Activated naive CD4-positive, alpha-beta T cell (primary cell): ENCODE results near the gene EIF4E3.
A peak's percentile ranks its signal among the peaks of the same experiment; 100 is the strongest.

Experiments
- DNase-seq, 4 experiments: peaks; one replicate each; lab custom pipeline; 2025; lab: John Stamatoyannopoulos, UW

EIF4E3 gene

DNA sequence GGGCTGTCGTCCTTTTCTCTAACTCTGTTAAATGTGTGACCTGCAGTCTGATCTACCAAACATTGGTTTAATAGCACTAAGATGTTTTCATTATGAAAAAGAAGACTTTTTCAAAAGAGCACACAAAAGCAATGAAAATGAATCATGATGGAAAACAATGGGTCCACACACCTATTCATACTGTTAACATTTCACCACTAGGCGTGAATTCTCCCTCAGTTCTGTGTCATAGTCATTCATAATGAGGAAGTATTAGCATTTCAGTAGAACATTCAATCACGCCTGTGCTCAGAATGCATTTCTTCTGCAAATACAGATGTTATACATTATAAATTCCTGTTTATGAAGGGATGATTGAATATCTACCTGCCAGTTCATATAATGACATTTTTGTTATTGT is 35.9 kb downstream of the EIF4E3 start:
- no peak for DNase-seq

DNA sequence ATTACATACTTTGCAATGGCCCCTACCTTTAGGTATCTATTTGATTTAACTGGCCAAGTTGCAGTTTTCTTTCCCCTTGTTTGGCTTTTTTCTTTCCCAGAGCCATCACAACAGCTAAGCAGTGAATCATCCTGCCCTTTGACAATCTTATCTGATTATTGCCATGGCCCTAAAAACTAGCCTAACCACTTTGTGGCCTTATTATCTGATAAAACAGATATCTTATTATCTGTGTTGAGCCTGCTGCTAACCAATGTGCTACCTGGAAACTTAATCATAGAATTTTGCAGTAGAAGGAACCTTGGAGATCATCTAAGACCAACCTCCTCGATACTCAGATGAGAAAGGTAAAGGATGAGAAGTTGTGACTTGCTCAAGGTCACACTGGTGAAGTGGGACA is 37.1 kb downstream of the EIF4E3 start:
- no peak for DNase-seq

DNA sequence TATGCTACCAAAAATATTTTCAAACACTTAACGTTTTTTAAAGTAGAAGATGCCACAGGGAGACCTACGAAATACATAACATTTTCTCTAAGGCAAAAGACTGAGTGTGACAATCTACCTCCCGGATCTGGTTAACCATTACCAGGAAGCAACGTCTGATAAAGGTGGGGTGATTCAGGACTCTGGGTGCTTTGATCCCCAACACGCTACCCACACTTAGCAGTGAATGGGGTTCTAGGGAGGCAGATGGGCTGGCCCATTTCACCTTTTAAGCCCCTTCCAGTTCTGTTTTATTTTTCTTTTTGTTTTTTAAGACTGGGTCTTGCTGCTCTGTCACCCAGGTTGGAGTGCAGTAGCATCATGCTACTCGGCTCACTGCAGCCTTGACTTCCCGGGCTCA is 39.5 kb downstream of the EIF4E3 start:
- DNase-seq = no peak

GRCh38 chr3:71684757-71685386 is 40.3 kb downstream of the EIF4E3 start:
- no peak for DNase-seq

DNA sequence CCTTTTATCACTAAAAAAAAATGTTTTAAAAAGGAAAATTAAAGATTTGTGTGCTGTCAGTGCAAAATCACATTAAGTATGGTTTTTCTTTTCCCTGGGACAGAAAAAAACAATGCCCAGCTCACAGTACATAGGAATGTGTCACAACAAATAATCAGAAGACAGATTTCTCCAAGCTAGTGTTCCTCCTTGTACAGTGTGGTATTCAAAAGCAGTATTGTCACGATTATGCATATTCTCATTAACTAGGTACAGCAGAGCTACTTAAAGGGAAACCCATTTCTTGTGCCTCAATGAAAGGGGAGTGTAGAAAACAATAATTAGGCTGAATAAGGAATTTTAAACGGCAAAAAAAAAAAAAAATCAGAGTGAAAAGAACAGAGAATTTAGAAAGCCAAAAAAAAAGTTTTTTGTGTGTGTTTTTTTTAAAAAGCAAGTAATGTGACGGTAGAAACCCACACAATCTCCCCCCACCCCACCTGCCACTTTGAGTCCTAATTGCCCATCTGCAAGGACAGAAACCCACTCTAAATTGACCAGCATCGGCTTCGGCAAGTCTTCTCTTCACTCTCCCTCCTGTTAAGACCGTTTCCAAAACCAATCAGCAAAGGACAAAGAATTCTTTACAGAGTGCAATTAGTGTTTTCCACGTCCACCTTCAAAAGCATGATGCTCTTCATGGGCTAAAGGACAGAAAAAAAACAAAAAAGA is 41.0 kb downstream of the EIF4E3 start:
- no peak for DNase-seq

DNA sequence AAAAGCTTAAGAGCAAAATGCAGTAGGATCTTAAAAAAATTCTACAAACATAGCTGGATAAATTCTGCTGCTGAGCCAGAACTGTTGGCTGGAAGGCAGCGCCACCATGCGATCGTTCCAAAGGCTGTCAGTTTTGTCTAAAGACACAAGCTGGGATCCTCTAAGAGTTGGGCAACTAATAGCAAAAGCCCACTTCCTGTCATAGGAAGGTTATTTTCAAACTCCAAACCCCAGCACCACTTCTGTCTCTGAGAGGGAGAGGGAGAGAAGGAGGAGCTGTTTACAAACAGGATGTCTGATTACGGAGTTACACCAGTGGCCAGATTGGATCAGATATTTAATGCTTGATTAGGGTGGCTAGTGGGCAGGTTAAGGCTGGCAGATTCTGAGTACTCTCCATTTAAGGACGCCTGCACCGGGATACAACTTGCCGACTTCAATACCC is 44.0 kb downstream of the EIF4E3 start:
- DNase-seq = peak in 1 of 4 experiments; percentile 1

GRCh38 chr3:71680603-71681002 is 44.6 kb downstream of the EIF4E3 start:
- DNase-seq = no peak

DNA sequence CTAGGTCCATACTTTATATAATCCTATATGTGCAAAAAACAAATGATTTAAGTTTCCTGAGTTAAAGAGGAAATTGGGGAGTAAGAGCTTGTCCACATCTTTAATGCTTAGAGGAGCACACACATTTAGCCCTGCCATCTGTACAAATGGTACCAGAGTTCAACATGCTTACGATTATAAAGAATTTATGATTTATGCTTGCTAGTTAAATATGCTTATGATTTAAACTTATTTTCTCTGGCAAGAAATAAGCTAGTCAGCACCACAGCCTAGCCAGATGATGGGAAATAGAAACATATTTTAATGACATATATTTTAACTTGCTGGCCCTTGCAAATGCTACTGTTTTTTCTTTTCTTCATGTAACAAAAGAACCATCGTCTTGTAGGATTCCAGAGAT is 48.3 kb downstream of the EIF4E3 start:
- no peak for DNase-seq

- DNase-seq = no peak
Observed at GRCh38 chr3:71673486-71673885, 51.7 kb downstream of the EIF4E3 start.

DNA sequence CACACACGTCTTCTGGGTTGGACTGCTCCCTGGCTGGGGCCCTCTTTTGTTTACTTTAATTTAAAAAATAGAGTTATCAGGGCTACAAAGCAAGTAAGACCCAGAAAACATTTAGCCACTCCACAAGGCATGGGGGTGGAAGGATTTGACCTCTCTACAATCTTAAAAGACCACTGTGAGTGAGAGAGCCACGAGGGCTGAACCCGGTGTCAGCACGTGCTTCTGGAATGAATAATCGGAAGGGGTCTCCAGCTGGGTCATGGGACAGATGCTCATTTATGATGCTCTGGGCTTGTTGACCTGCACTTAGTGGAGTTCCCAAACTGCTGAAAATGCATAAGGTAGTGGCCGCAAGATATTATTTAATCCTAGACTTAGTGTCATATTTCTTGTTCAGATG is 52.4 kb downstream of the EIF4E3 start:
- no peak for DNase-seq

DNA sequence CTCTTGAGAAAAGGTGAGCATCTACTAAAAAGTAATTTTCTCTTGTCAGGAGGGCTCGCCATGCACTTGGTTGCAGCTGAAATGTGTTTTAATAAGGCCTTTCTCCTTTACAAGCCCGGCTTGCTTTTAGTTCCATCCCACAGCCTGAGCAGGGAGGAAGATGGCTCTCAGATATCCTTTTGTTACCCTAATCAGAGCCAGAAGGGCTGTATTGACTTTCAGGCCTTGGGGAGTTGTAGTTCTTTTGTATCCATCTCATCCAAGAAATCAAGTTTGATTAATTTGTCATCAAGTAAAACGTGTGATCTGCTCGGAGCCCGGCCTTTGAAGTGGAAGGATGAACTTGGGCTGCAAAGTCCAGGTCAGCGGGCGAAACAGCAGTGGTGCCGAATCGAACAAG is 52.9 kb downstream of the EIF4E3 start:
- no peak for DNase-seq

DNA sequence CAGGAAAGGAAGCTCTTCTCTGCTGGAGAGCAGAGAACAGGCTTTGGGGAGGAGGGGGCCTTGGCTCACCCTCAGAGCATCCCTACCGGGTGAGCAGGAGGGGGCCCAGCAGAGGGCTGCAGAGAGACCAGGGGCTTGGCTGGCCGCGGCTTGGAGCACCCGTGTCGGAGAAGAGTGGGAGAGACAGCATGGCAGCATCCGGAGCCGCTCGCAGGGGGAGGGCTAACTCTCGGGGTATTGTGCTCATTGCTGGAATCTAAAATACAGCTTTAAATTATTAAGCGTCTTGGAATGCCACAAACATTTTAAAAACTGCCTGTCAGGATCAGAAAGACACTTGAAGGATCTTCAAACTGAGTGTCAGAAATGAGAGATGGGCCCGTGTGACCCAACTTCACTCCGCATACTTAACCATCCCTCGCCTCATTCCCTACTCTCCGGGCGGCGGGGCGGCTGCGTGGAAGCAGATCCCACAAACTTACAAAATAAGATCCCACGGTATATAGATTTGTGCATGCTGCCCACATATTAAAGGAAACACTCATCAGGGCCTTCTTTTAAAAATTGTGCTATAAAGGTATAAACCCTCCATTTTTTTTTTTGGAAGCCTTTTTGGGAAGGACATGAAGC is 53.9 kb downstream of the EIF4E3 start:
- DNase-seq = no peak

- DNase-seq = no peak
Observed at GRCh38 chr3:71662568-71662967, 62.6 kb downstream of the EIF4E3 start.

- no peak for DNase-seq
Observed at GRCh38 chr3:71662056-71662455, 63.1 kb downstream of the EIF4E3 start.

- no peak for DNase-seq
Observed at GRCh38 chr3:71659864-71660591, 65.2 kb downstream of the EIF4E3 start.

DNA sequence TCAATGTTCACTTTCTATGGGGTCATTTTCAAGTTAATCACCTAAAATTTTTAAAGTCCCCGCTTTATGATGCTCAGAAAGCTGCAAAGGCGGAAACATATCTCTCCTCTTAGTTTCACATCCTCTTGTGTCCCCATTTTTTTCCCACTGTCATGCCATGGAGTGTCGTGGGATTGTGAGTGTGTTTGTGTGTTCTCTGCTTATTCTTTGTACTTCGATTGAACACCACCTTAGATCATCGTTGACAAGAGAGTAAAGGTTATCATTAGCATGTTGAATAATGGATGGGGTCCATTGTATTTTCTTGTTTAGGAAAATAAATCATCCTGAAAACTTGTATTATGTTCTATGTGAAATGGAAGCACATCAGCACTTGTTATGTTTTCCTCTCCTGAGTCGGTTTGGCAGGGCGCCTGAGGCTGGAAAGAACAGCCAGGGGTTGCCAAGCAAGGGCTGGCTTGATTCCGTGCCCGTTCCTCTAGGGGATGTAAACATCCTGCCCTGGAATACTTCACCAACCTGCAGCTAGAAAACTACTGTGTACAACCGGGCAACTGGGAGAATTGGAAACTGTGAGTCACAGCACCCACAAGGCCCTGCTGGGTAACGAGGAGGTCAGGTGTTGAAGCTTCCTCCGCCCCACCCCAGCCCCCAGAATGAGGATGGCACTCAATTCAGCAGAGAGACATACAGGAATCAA is 67.2 kb downstream of the EIF4E3 start:
- no peak for DNase-seq

GRCh38 chr3:71655061-71655460 is 70.1 kb downstream of the EIF4E3 start:
- DNase-seq = no peak

DNA sequence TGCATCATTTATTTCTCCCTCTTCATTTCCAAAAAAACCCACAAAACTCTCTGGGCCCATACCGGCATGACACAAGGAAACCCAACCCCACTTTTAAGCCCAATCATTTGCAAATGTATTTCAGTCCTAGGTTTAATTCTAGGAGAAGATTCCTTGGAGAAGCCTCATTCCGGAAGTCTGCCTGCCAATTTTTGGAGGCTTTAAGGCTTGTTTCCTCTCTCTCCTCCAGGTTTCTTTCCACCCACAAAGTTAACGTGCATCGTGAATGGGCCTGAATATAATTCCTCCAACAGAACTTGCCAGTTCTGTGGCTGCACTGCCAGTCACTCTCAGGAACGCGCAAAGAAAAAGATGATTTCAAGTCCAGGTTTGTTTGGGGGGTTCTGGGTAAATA is 71.8 kb downstream of the EIF4E3 start:
- DNase-seq = no peak

- DNase-seq = no peak
Observed at GRCh38 chr3:71652781-71653413, 72.3 kb downstream of the EIF4E3 start.

- no peak for DNase-seq
Observed at GRCh38 chr3:71651625-71652024, 73.6 kb downstream of the EIF4E3 start.

GRCh38 chr3:71650372-71650771 is 74.8 kb downstream of the EIF4E3 start:
- no peak for DNase-seq

GRCh38 chr3:71649757-71650156 is 75.4 kb downstream of the EIF4E3 start:
- DNase-seq = no peak
